Neutrophil (primary cell): Measurements from ENCODE around the gene UNK.
"Not testable (repeated sequence)": the region's sequence is repeated elsewhere in the genome, so short reads cannot be mapped to it uniquely, and the experiment has no call there.

Experiments used
- H3K27ac ChIP-seq: fragments of 200-600 bp; sonication (generic); 2 replicates; pipeline ENCODE4 v1.5.1; 2016; ENCODE audit warnings: mild to moderate bottlenecking, moderate library complexity
- H3K27me3 ChIP-seq: fragments of 200-600 bp; sonication (generic); 2 replicates; pipeline ENCODE4 v1.6.0; 2016; ENCODE audit warnings: mild to moderate bottlenecking
- H3K36me3 ChIP-seq: fragments of 200-600 bp; sonication (generic); 2 replicates; pipeline ENCODE4 v1.5.1; 2017
- H3K4me1 ChIP-seq, 2 experiments: fragments of 200-600 bp in 1 of 2; sonication (generic) in 1 of 2; 1 replicate in 1 of 2; 2 replicates in 1 of 2; pipeline versions ENCODE4 v1.5.1 to v1.6.1; 2013 to 2016; ENCODE audit warnings: low read depth in 1 of 2, low read length in 1 of 2, mild to moderate bottlenecking in 1 of 2, moderate library complexity in 1 of 2; ENCODE audit not compliant: control insufficient read depth in 1 of 2, insufficient read depth in 1 of 2
- H3K4me3 ChIP-seq, 2 experiments: fragments of 200-600 bp in 1 of 2; sonication (generic) in 1 of 2; 1 replicate in 1 of 2; 2 replicates in 1 of 2; pipeline ENCODE4 v1.5.1; 2013 to 2016; ENCODE audit warnings: low read depth in 1 of 2, low read length in 1 of 2, mild to moderate bottlenecking in 1 of 2, moderate library complexity in 1 of 2
- H3K9me3 ChIP-seq: fragments of 200-600 bp; sonication (generic); 2 replicates; pipeline ENCODE4 v1.5.1; 2016
- CTCF ChIP-seq: fragments of 200-600 bp; sonication (generic); IDR thresholded peaks from 2 replicates; pipeline ENCODE4 v1.5.1; 2016; ENCODE audit warnings: antibody characterized with exemption

Gene UNK

GRCh38 chr17:75868730-75869281, 84.2 kb downstream of the UNK start:
- H3K9me3 ChIP-seq, H3K27ac ChIP-seq, H3K27me3 ChIP-seq, H3K36me3 ChIP-seq, H3K4me3 ChIP-seq: not testable (repeated sequence)
- H3K4me1 ChIP-seq, result peaks cover 10% of the 10 kb centered on the region in 2 experiments

GRCh38 chr17:75869282-75870141, 84.9 kb downstream of the UNK start:
- Histone ChIP-seq H3K27me3 (peaks cover 9% of the 10 kb centered on the region), H3K4me1 (peaks cover 3% of the 10 kb centered on the region in 2 experiments), H3K36me3 (no peaks in the 10 kb centered on the region), H3K27ac (no peak overlapping the region), H3K4me3 (no peak overlapping the region), H3K9me3 (no peaks in the 10 kb centered on the region)
- no peak for TF ChIP-seq CTCF

- not testable (repeated sequence) for H3K36me3 ChIP-seq, H3K27ac ChIP-seq, H3K4me3 ChIP-seq, H3K4me1 ChIP-seq, H3K9me3 ChIP-seq
- H3K27me3 ChIP-seq, result peaks cover 16% of the 10 kb centered on the region
Observed at GRCh38 chr17:75870228-75870627, 85.6 kb downstream of the UNK start.

- TF ChIP-seq CTCF, result no peak
- no peaks in the 10 kb centered on the region for H3K36me3 ChIP-seq
- H3K27ac ChIP-seq, result no peak overlapping the region
- no peak overlapping the region for H3K4me3 ChIP-seq
- H3K27me3 ChIP-seq, result peaks cover 41% of the 10 kb centered on the region
- H3K9me3 ChIP-seq, result no peaks in the 10 kb centered on the region
- H3K4me1 ChIP-seq, result peaks cover 20 to 24% of the 10 kb centered on the region in 2 experiments
Observed at GRCh38 chr17:75872434-75873351, 88.1 kb downstream of the UNK start.

- Histone ChIP-seq H3K9me3 (no peaks in the 10 kb centered on the region), H3K27ac (no peak overlapping the region), H3K4me3 (no peak overlapping the region), H3K36me3 (no peaks in the 10 kb centered on the region), H3K27me3 (peaks cover 51% of the 10 kb centered on the region), H3K4me1 (peaks cover 29 to 35% of the 10 kb centered on the region in 2 experiments)
- no peak for TF ChIP-seq CTCF
Observed at GRCh38 chr17:75873587-75874322, 89.1 kb downstream of the UNK start.
